GM19372 (cell line): ENCODE data around the gene PFN2.
"Not testable (repeated sequence)": the region's sequence is repeated elsewhere in the genome, so short reads cannot be mapped to it uniquely, and the experiment has no call there.

Source experiments
- ATAC-seq: cut with Tn5 transposase; IDR thresholded peaks from one replicate; pipeline ENCODE4 v1.9.1; 2021; ENCODE audit warnings: mild to moderate bottlenecking, low read depth, moderate library complexity; ENCODE audit not compliant: unreplicated experiment

Gene PFN2

GRCh38 chr3:149969110-149969939, 1.4 kb downstream of the PFN2 start:
- no peak for ATAC-seq

- no peak for ATAC-seq
Observed at GRCh38 chr3:149968216-149968615, 2.5 kb downstream of the PFN2 start.

- ATAC-seq = no peak
Observed at GRCh38 chr3:149967086-149967685, 3.5 kb downstream of the PFN2 start.

- no peak for ATAC-seq
Observed at GRCh38 chr3:149965278-149965677, 5.4 kb downstream of the PFN2 start.

DNA sequence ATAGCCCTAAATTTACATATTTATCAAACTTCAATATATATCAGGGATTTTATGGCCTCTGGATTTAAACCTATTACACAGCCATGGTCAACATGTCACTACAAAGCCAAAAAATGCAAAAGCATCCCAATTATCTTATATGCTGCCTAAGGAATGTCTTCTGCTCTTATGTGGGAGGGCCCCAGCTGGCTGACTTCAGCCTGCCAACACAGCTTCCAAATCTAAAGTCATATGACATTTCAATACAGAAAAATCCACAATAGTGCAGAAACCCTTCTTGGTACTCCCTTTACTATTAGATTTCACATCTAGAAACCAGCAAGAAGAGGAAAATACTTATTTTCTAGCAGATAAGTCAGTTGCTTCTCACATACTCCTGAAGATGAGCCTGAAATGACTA, 6.4 kb downstream of the PFN2 start:
- ATAC-seq = no peak

DNA sequence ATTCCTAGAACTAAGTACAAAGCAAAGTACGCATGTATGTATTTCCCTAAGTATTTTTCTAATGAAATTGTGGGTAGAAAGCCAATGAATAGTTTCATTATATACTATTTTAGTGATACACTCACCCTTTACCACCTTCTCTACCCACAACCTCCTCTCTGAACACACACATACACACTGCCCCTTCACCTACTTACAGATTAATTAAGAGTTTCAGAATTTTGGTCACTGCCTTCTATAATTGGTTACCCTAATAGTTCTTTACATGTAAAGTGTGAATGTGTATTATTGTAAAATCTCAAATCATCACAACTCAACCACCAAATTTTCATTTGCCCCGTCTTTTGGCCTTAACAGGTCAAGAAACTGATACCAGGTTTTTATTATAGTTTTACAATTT, 7.2 kb downstream of the PFN2 start:
- ATAC-seq = no peak

GRCh38 chr3:149959443-149959842, 11.3 kb downstream of the PFN2 start:
- no peak for ATAC-seq

DNA sequence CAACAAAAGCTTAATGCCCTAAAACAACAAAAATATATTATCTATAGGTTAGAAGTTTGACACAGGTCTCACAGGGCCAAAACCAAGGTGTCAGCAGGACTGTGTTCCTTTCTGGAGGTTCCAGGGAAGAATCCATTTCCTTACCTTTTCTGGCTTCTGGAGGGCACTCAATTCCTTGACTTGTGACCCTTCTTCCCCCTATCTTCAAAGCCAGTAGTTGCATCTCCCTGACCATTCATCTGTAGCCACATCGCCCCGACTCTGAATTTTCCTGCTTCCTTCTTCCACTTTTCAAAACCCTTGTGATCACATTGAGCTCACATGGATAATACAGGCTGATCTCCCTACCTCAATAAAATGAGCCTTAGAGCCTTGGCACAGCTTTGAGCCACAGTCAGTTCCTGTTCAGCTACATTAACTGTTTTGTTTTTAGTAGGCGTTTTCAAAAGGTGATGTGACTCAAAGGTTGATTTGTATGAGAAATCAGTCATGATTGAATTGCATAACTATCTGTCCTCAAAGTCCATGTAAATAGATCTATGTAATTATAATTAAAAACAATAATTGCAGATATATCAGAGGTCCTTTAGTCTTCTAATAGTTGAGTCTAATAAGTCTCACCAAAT, 12.4 kb downstream of the PFN2 start:
- no peak for ATAC-seq

- no peak for ATAC-seq
Observed at GRCh38 chr3:149957361-149958125, 13.2 kb downstream of the PFN2 start.

GRCh38 chr3:149955449-149955848, 15.2 kb downstream of the PFN2 start:
- ATAC-seq = no peak

- ATAC-seq = no peak
Observed at GRCh38 chr3:149954812-149955211, 15.9 kb downstream of the PFN2 start.

GRCh38 chr3:149949181-149949580, 21.5 kb downstream of the PFN2 start:
- no peak for ATAC-seq

DNA sequence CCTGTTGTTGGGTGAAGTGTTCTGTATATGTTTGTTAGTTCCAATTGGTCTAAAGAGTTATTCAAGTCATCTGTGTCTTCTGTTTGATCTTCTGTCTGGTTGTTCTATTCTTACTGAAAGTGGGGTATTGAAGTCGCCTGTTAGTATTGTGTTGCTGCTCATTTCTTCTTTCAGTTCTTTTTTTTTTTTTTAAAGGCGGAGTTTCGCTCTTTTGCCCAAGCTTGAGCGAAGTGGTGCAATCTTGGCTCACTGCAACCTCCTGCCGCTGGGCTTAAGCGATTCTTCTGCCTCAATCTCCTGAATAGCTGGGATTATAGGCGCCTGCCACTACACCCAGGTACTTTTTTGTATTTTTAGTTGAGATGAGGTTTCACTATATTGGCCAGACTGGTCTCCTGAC, 23.5 kb downstream of the PFN2 start:
- ATAC-seq = no peak

DNA sequence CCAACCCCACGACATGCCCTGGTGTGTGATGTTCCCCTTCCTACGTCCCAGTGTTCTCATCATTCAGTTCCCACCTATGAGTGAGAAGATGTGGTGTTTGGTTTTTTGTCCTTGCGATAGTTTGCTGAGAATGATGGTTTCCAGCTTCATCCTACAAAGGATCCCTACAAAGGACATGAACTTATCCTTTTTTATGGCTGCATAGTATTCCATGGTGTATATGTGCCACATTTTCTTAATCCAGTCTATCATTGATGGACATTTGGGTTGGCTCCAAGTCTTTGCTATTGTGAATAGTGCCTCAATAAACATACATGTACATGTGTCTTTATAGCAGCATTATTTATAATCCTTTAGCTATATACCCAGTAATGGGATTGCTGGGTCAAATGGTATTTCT, 26.7 kb downstream of the PFN2 start:
- ATAC-seq = not testable (repeated sequence)

- no peak for ATAC-seq
Observed at GRCh38 chr3:149942409-149942808, 28.3 kb downstream of the PFN2 start.

DNA sequence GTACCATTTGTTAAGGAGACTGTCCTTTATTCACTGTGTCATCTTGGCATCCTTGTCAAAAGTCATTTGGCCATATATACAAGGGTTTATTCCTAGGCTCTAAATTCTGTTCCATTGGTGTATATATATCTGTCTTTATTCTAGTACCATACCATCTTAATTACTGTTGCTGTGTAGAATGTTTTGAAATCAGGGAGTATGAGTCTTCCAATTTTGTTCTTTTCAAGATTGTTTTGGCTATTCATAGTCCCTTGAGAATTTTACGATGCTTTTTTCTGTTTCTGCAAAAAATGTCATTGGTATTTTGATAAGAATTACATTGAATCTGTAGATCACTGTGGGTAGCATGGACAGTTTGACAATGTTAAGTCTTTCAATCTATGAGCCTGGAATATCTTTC, 28.7 kb downstream of the PFN2 start:
- no peak for ATAC-seq

DNA sequence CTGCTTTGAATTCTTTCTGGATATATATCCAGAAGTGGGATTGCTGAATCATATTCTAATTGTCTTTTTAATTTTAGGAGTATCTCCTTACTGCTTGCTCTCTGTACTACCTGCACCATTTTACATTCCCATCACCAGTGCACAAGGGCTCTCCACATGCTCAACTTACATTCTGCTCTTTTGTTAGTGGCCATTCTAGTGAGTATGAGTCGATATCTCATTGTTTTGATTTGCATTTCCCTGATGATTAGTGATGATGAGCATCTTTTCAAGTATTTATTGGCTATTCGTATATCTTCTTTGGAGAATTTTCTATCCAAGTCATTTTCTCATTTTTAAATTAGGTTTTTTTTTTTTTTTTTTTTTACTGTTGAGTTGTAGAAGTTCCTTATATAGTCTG, 29.5 kb downstream of the PFN2 start:
- ATAC-seq = no peak

DNA sequence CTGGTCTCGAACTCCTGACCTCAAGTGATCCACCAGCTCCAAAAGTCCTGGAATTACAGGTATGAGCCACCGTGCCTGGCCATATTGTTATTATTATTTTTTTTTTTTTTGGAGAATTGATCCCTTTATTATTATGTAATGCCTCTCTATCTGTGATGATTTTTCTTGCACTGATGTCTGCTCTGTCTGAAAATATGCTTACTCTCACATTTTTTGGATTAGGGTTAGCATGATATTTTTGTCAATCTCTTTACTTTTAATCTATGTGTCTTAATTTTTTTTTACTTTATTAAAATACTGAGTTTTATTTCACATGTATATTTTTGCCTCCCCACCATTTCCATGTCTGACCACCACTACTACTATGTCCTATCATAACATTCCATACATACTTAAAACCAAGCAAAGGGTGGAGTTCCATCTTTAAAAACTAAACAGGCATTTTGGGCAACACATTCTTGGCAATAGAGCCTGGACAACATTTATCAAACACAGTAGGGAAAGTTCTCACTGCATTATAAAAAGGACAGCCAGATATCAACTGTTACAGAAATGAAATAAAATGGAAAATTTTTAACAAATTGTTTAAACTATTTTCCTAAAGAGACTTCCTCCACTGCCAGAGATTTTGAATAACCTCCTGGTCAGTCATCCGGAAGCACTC, 32.2 kb downstream of the PFN2 start:
- ATAC-seq = not testable (repeated sequence)

GRCh38 chr3:149936812-149937230, 33.9 kb downstream of the PFN2 start:
- peak; percentile 73 for ATAC-seq

GRCh38 chr3:149934524-149934923, 36.2 kb downstream of the PFN2 start:
- ATAC-seq = no peak
